ENCODE results near the gene CRISPLD2.

The CRISPLD2 gene

GRCh38 chr16:84895016-84895415 lies 75.2 kb downstream of the CRISPLD2 start:
- no peak for TF ChIP-seq EZH2phosphoT487 (IDR thresholded peaks at IDR 0.05; ENCODE audit: low read depth)
- TF ChIP-seq, protein P1, sequence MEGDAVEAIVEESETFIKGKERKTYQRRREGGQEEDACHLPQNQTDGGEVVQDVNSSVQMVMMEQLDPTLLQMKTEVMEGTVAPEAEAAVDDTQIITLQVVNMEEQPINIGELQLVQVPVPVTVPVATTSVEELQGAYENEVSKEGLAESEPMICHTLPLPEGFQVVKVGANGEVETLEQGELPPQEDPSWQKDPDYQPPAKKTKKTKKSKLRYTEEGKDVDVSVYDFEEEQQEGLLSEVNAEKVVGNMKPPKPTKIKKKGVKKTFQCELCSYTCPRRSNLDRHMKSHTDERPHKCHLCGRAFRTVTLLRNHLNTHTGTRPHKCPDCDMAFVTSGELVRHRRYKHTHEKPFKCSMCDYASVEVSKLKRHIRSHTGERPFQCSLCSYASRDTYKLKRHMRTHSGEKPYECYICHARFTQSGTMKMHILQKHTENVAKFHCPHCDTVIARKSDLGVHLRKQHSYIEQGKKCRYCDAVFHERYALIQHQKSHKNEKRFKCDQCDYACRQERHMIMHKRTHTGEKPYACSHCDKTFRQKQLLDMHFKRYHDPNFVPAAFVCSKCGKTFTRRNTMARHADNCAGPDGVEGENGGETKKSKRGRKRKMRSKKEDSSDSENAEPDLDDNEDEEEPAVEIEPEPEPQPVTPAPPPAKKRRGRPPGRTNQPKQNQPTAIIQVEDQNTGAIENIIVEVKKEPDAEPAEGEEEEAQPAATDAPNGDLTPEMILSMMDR (IDR thresholded peaks at IDR 0.05; ENCODE audit: low read depth, low read length) = no peak
- Histone ChIP-seq H3K36me3 (replicated peaks; ENCODE audit: low read depth, low read length) (no peaks in the 10 kb centered on the region), H4K20me1 (ENCODE audit: insufficient read depth, low read length) (no peaks in the 10 kb centered on the region), H3K9me3 (ENCODE audit: insufficient read depth, low read length) (no peaks in the 10 kb centered on the region), H3K9ac (ENCODE audit: low read length) (no peak overlapping the region), H3K79me2 (ENCODE audit: low read length) (no peaks in the 10 kb centered on the region), H2AFZ (ENCODE audit: low read depth, low read length) (no peak overlapping the region), H3K27me3 (ENCODE audit: low read depth, low read length) (peaks cover 11% of the 10 kb centered on the region; the same call in 1 of the 2 replicates), H3K4me3 (ENCODE audit: low read length) (no peak overlapping the region), H3K4me1 (ENCODE audit: low read length) (no peaks in the 10 kb centered on the region), H3K4me2 (ENCODE audit: low read length) (no peak overlapping the region), H3K27ac (ENCODE audit: low read length) (no peak overlapping the region)

- Histone ChIP-seq H3K4me3 (ENCODE audit: low read length) (no peak overlapping the region), H2AFZ (ENCODE audit: low read depth, low read length) (no peak overlapping the region), H4K20me1 (ENCODE audit: insufficient read depth, low read length) (no peaks in the 10 kb centered on the region), H3K27ac (ENCODE audit: low read length) (no peak overlapping the region), H3K27me3 (ENCODE audit: low read depth, low read length) (peaks cover 11% of the 10 kb centered on the region; the same call in 1 of the 2 replicates), H3K9ac (ENCODE audit: low read length) (no peak overlapping the region), H3K9me3 (ENCODE audit: insufficient read depth, low read length) (no peaks in the 10 kb centered on the region), H3K79me2 (ENCODE audit: low read length) (no peaks in the 10 kb centered on the region), H3K4me1 (ENCODE audit: low read length) (no peaks in the 10 kb centered on the region), H3K36me3 (replicated peaks; ENCODE audit: low read depth, low read length) (no peaks in the 10 kb centered on the region), H3K4me2 (ENCODE audit: low read length) (no peak overlapping the region)
- TF ChIP-seq EZH2phosphoT487 (IDR thresholded peaks at IDR 0.05; ENCODE audit: low read depth) = no peak
- TF ChIP-seq, protein P1 (IDR thresholded peaks at IDR 0.05; ENCODE audit: low read depth, low read length) = no peak
Measured at GRCh38 chr16:84896847-84897246, 77.1 kb downstream of the CRISPLD2 start.

GRCh38 chr16:84897911-84898377 lies 78.2 kb downstream of the CRISPLD2 start:
- Histone ChIP-seq H3K4me1 (ENCODE audit: low read length) (no peaks in the 10 kb centered on the region), H3K27ac (ENCODE audit: low read length) (no peak overlapping the region), H4K20me1 (ENCODE audit: insufficient read depth, low read length) (no peaks in the 10 kb centered on the region), H3K27me3 (ENCODE audit: low read depth, low read length) (peaks cover 11% of the 10 kb centered on the region; the same call in 1 of the 2 replicates), H3K9me3 (ENCODE audit: insufficient read depth, low read length) (no peaks in the 10 kb centered on the region), H3K4me2 (ENCODE audit: low read length) (no peak overlapping the region), H3K4me3 (ENCODE audit: low read length) (no peak overlapping the region), H3K36me3 (replicated peaks; ENCODE audit: low read depth, low read length) (no peaks in the 10 kb centered on the region), H3K9ac (ENCODE audit: low read length) (no peak overlapping the region), H3K79me2 (ENCODE audit: low read length) (no peaks in the 10 kb centered on the region), H2AFZ (ENCODE audit: low read depth, low read length) (no peak overlapping the region)
- TF ChIP-seq, protein P1 (IDR thresholded peaks at IDR 0.05; ENCODE audit: low read depth, low read length) = no peak
- TF ChIP-seq EZH2phosphoT487 (IDR thresholded peaks at IDR 0.05; ENCODE audit: low read depth) = no peak

DNA sequence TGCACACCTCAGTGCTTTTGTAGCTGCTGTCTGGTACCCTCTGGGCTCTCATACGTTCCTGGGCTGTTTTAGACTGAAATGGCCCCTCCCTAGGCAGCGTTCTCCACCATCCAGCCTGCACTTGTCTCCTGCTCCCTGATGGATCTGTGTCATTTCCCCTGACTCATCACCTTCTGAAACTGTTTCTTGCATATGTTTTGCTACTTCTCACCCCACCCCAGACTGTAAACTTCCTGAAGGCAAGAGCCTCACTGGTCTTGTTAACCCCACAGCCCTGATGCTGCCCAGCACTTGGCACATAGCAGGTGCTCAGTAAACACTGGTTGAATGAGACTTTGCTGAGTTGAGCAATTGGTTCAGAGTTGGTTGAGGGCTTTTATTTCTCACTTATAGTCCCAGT lies 78.7 kb downstream of the CRISPLD2 start:
- Histone ChIP-seq H3K4me3 (ENCODE audit: low read length) (no peak overlapping the region), H3K27ac (ENCODE audit: low read length) (no peak overlapping the region), H3K27me3 (ENCODE audit: low read depth, low read length) (peaks cover 9% of the 10 kb centered on the region; the same call in 1 of the 2 replicates)

More for the DNA sequence above, 78.7 kb downstream of the CRISPLD2 start:
- no peaks in the 10 kb centered on the region for H3K9me3 ChIP-seq (ENCODE audit: insufficient read depth, low read length)
- H2AFZ ChIP-seq (ENCODE audit: low read depth, low read length) = no peak overlapping the region
- no peaks in the 10 kb centered on the region for H3K36me3 ChIP-seq (replicated peaks; ENCODE audit: low read depth, low read length)
- no peaks in the 10 kb centered on the region for H3K4me1 ChIP-seq (ENCODE audit: low read length)
- TF ChIP-seq, protein P1 (IDR thresholded peaks at IDR 0.05; ENCODE audit: low read depth, low read length) = no peak
- no peaks in the 10 kb centered on the region for H4K20me1 ChIP-seq (ENCODE audit: insufficient read depth, low read length)
- no peaks in the 10 kb centered on the region for H3K79me2 ChIP-seq (ENCODE audit: low read length)
- H3K4me2 ChIP-seq (ENCODE audit: low read length) = no peak overlapping the region
- H3K9ac ChIP-seq (ENCODE audit: low read length) = no peak overlapping the region

Measured in OCI-LY3 (cell line).